ENCODE results near the gene NDUFA8.

Gene NDUFA8

DNA sequence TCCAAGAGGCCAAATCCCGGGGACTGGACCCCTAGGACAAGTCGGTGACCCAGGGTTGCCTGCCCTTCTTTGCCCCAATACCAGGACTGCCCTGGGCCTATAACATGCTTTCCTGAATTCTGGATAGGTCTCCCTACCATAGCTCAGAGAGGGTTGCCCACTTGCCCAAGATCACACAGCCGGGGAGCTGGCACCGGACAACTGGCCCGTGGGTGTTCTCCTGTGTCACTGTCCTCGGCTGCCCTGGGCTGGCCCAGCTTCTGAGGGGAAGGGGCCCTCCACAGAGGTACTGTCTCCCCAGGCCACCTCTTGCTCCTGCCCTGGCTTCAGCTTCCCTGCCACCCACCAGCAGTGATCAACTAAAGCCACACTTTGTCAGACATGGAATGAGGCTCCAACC, 37.6 kb downstream of the NDUFA8 start:
- ATAC-seq (ENCODE audit: low read depth) (no peak), DNase-seq (ENCODE audit: low spot score) (no peak)
- TF ChIP-seq, protein P1, sequence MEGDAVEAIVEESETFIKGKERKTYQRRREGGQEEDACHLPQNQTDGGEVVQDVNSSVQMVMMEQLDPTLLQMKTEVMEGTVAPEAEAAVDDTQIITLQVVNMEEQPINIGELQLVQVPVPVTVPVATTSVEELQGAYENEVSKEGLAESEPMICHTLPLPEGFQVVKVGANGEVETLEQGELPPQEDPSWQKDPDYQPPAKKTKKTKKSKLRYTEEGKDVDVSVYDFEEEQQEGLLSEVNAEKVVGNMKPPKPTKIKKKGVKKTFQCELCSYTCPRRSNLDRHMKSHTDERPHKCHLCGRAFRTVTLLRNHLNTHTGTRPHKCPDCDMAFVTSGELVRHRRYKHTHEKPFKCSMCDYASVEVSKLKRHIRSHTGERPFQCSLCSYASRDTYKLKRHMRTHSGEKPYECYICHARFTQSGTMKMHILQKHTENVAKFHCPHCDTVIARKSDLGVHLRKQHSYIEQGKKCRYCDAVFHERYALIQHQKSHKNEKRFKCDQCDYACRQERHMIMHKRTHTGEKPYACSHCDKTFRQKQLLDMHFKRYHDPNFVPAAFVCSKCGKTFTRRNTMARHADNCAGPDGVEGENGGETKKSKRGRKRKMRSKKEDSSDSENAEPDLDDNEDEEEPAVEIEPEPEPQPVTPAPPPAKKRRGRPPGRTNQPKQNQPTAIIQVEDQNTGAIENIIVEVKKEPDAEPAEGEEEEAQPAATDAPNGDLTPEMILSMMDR (IDR thresholded peaks at IDR 0.05; ENCODE audit: poor library complexity, severe bottlenecking): no peak
- Histone ChIP-seq H3K4me1 (ENCODE audit: insufficient read depth, poor library complexity, severe bottlenecking) (peaks cover 11% of the 10 kb centered on the region), H3K4me3 (ENCODE audit: severe bottlenecking) (no peak overlapping the region), H3K9me3 (ENCODE audit: severe bottlenecking) (no peaks in the 10 kb centered on the region), H3K36me3 (ENCODE audit: low read depth) (no peaks in the 10 kb centered on the region), H3K27me3 (ENCODE audit: insufficient read depth, poor library complexity, severe bottlenecking) (no peaks in the 10 kb centered on the region), H3K27ac (ENCODE audit: poor library complexity, severe bottlenecking) (no peak overlapping the region)

DNA sequence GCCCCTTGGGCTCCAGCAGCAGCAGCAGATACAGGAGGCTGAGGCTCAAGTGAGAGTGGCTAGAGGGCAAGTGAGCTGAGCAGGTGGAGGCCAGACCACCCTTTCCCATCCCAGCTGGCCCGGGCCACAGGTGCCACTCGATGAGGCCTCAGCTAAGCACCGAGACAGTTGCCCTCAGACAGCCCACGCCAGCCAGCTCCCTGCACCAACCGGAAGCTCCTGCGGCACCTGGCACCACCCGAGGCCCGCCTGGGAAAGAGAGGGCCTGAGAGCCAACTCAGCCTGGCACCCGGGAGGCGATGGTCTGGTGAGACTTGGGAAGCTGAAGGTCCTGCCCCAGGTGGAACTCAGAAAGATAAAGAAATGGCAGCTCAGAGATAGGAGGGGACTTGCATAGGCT, 38.2 kb downstream of the NDUFA8 start:
- ATAC-seq (ENCODE audit: low read depth) (no peak), DNase-seq (ENCODE audit: low spot score) (no peak)
- no peaks in the 10 kb centered on the region for H3K9me3 ChIP-seq (ENCODE audit: severe bottlenecking)
- peaks cover 11% of the 10 kb centered on the region for H3K4me1 ChIP-seq (ENCODE audit: insufficient read depth, poor library complexity, severe bottlenecking)
- no peaks in the 10 kb centered on the region for H3K27me3 ChIP-seq (ENCODE audit: insufficient read depth, poor library complexity, severe bottlenecking)
- H3K27ac ChIP-seq (ENCODE audit: poor library complexity, severe bottlenecking): no peak overlapping the region
- TF ChIP-seq, protein P1 (IDR thresholded peaks at IDR 0.05; ENCODE audit: poor library complexity, severe bottlenecking): no peak
- H3K4me3 ChIP-seq (ENCODE audit: severe bottlenecking): no peak overlapping the region
- no peaks in the 10 kb centered on the region for H3K36me3 ChIP-seq (ENCODE audit: low read depth)

DNA sequence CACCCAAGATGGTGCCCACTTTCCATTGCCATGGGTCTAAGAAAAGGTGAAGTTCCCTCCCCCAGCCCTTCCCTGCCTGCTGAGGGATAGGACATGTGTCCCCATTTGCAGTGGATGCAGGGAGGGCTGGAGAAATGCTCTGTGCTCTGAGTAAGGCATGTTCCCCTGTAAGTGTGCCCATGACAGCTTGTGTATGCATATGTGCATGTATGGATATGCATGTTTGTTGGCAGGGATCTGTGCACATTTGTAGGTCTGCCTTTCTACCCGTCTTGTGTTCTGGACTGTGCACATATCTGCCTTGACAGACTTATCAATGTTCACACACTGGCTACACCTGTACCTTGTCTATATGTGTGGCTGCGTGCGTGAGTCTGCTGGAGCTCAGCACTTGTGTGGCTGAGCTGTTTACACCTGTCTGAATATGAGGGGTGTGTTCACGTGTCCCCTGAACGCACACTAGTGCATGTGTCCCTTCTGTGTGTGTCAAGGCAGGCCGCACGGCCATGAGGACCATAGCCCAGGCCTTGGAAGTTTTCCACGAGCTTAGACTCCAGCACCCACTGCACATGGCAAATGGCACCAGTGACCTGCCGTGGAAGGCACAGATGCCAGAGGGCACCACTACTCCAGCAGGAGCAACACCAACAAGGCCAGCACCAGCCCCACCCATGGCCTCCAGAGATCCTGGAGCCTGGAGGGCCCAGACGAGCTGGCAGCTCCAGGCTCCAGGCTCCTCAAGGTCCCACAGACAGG, 39.1 kb downstream of the NDUFA8 start:
- H3K27ac ChIP-seq (ENCODE audit: poor library complexity, severe bottlenecking): no peak overlapping the region
- H3K4me3 ChIP-seq (ENCODE audit: severe bottlenecking): no peak overlapping the region
- TF ChIP-seq, protein P1 (IDR thresholded peaks at IDR 0.05; ENCODE audit: poor library complexity, severe bottlenecking): no peak
- no peak for ATAC-seq (ENCODE audit: low read depth)
- no peaks in the 10 kb centered on the region for H3K36me3 ChIP-seq (ENCODE audit: low read depth)
- DNase-seq (ENCODE audit: low spot score): no peak
- no peaks in the 10 kb centered on the region for H3K9me3 ChIP-seq (ENCODE audit: severe bottlenecking)
- peaks cover 2% of the 10 kb centered on the region for H3K4me1 ChIP-seq (ENCODE audit: insufficient read depth, poor library complexity, severe bottlenecking)
- no peaks in the 10 kb centered on the region for H3K27me3 ChIP-seq (ENCODE audit: insufficient read depth, poor library complexity, severe bottlenecking)

DNA sequence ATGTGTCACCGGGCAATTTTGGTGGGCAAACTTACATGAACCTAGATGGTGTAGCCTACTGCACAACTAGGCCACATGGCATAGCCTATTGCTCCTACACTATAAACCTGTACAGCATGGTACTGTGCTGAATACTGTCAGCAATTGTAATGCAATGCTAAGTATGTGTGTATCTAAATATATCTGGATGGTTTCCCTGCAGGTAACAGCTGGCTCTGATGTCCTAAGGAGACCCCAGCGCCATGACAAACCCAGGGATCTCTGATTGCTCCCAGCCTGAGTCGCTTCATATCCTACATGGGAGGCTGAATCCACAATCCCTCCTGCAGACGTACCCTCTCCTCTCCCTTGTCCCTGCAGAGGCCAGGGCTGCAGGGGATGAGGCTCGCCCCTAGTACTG, 39.9 kb downstream of the NDUFA8 start:
- Histone ChIP-seq H3K4me3 (ENCODE audit: severe bottlenecking) (no peak overlapping the region), H3K27ac (ENCODE audit: poor library complexity, severe bottlenecking) (no peak overlapping the region), H3K9me3 (ENCODE audit: severe bottlenecking) (no peaks in the 10 kb centered on the region), H3K36me3 (ENCODE audit: low read depth) (no peaks in the 10 kb centered on the region), H3K27me3 (ENCODE audit: insufficient read depth, poor library complexity, severe bottlenecking) (no peaks in the 10 kb centered on the region), H3K4me1 (ENCODE audit: insufficient read depth, poor library complexity, severe bottlenecking) (no peaks in the 10 kb centered on the region)
- TF ChIP-seq, protein P1 (IDR thresholded peaks at IDR 0.05; ENCODE audit: poor library complexity, severe bottlenecking): no peak
- DNase-seq (ENCODE audit: low spot score): no peak
- ATAC-seq (ENCODE audit: low read depth): no peak

DNA sequence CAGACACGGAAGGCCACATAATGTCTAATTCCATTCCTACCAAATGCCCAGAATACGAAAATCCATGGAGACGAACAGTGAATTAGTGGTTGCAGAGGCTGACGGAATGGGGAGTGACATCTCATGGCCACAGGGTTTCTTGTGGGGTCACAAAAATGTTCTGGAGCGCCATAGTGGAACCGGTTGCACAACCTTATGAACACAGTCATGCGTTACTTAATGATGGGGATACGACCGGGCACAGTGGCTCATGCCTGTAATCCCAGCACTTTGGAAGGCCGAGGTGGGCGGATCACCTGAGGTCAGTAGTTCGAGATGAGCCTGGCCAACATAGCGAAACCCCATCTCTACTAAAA, 40.4 kb downstream of the NDUFA8 start:
- ATAC-seq (ENCODE audit: low read depth) (no peak), DNase-seq (ENCODE audit: low spot score) (no peak)
- H3K4me3 ChIP-seq (ENCODE audit: severe bottlenecking): no peak overlapping the region
- H3K27ac ChIP-seq (ENCODE audit: poor library complexity, severe bottlenecking): no peak overlapping the region
- TF ChIP-seq, protein P1 (IDR thresholded peaks at IDR 0.05; ENCODE audit: poor library complexity, severe bottlenecking): no peak
- no peaks in the 10 kb centered on the region for H3K4me1 ChIP-seq (ENCODE audit: insufficient read depth, poor library complexity, severe bottlenecking)
- no peaks in the 10 kb centered on the region for H3K9me3 ChIP-seq (ENCODE audit: severe bottlenecking)
- no peaks in the 10 kb centered on the region for H3K36me3 ChIP-seq (ENCODE audit: low read depth)
- H3K27me3 ChIP-seq (ENCODE audit: insufficient read depth, poor library complexity, severe bottlenecking): no peaks in the 10 kb centered on the region
